Mesothelial cell of epicardium (in vitro differentiated cells): ENCODE measurements around the gene DDX11. TPM values are rescaled to one million over a fixed set of nuclear protein-coding genes. Genes with fewer than 3 reads are reported as not detected.
A peak's percentile ranks its signal among the peaks of the same experiment; 100 is the strongest.
"Not testable (repeated sequence)": the region's sequence is repeated elsewhere in the genome, so short reads cannot be mapped to it uniquely, and the experiment has no call there.

ENCODE experiments used
- DNase-seq, 2 experiments: peaks; one replicate each; pipeline ENCODE4 v3.0.0; 2021; ENCODE audit warnings: low spot score in 2 of 2; ENCODE audit not compliant: unreplicated experiment in 2 of 2
- H3K27ac Mint-ChIP-seq: 2 replicates; pipeline ENCODE4 v1.8.0; 2021; ENCODE audit warnings: mixed read lengths
- H3K27me3 Mint-ChIP-seq: 2 replicates; pipeline ENCODE4 v1.8.0; 2021; ENCODE audit warnings: low read depth, mixed read lengths
- H3K36me3 Mint-ChIP-seq: 2 replicates; pipeline ENCODE4 v1.8.0; 2021; ENCODE audit warnings: mixed read lengths
- H3K4me1 Mint-ChIP-seq: 2 replicates; pipeline ENCODE4 v1.8.0; 2021; ENCODE audit warnings: mixed read lengths
- H3K4me3 Mint-ChIP-seq: 2 replicates; pipeline ENCODE4 v1.8.0; 2021; ENCODE audit warnings: mild to moderate bottlenecking, moderate library complexity, mixed read lengths
- H3K9me3 Mint-ChIP-seq: 2 replicates; pipeline ENCODE4 v1.8.0; 2021; ENCODE audit warnings: mixed read lengths
- CTCF ChIP-seq: fragments of 200-600 bp; sonication (generic); IDR thresholded peaks from one replicate; pipeline ENCODE4 v1.5.0; 2021; ENCODE audit warnings: antibody characterized with exemption; ENCODE audit not compliant: unreplicated experiment
- total RNA-seq: library from RNA; stranded (reverse); gene quantifications from 3 replicates; pipeline ENCODE4 v1.2.1, GENCODE V29; 2021

Gene DDX11
- total RNA-seq, 1 donor from 2014 or later, result 114 TPM

- Mint-ChIP-seq H3K27ac (peak overlapping the region; percentile 76), H3K27me3 (peaks cover 18% of the 10 kb centered on the region), H3K4me1 (peaks cover 17% of the 10 kb centered on the region), H3K4me3 (peak overlapping the region; percentile 75), H3K36me3 (no peaks in the 10 kb centered on the region), H3K9me3 (no peaks in the 10 kb centered on the region)
- peak in 1 of 2 experiments; percentile 82 for DNase-seq
- TF ChIP-seq CTCF, result peak; percentile 50
These were observed 43.7 kb downstream of the DDX11 start for GRCh38 chr12:31117203-31118011.

- no peak for TF ChIP-seq CTCF
- Mint-ChIP-seq H3K27ac (no peak overlapping the region), H3K9me3 (no peaks in the 10 kb centered on the region), H3K36me3 (no peaks in the 10 kb centered on the region), H3K27me3 (peaks cover 18% of the 10 kb centered on the region), H3K4me1 (peaks cover 17% of the 10 kb centered on the region), H3K4me3 (peak overlapping the region; percentile 70)
- DNase-seq, result peak in 1 of 2 experiments; percentile 64
These were observed 44.9 kb downstream of the DDX11 start for GRCh38 chr12:31118347-31119191.

- Mint-ChIP-seq H3K4me3 (peak overlapping the region; percentile 70), H3K36me3 (no peaks in the 10 kb centered on the region), H3K27me3 (peaks cover 18% of the 10 kb centered on the region), H3K9me3 (no peaks in the 10 kb centered on the region), H3K27ac (no peak overlapping the region), H3K4me1 (peaks cover 17% of the 10 kb centered on the region)
- DNase-seq, result no peak
- TF ChIP-seq CTCF, result no peak
These were observed 45.6 kb downstream of the DDX11 start for GRCh38 chr12:31119192-31119802.

- Mint-ChIP-seq H3K36me3 (no peaks in the 10 kb centered on the region), H3K27ac (no peak overlapping the region), H3K4me3 (peak overlapping the region; percentile 34), H3K27me3 (peaks cover 18% of the 10 kb centered on the region), H3K4me1 (peaks cover 17% of the 10 kb centered on the region), H3K9me3 (no peaks in the 10 kb centered on the region)
- no peak for DNase-seq
- no peak for TF ChIP-seq CTCF
These were observed 46.1 kb downstream of the DDX11 start for GRCh38 chr12:31119803-31120211.

- H3K4me3 Mint-ChIP-seq, result peak overlapping the region; percentile 53
These were observed 46.8 kb downstream of the DDX11 start for GRCh38 chr12:31120392-31121008.

GRCh38 chr12:31121022-31121728 is 47.5 kb downstream of the DDX11 start:
- not testable (repeated sequence) for H3K9me3 Mint-ChIP-seq, DNase-seq, H3K27ac Mint-ChIP-seq, H3K4me3 Mint-ChIP-seq, H3K36me3 Mint-ChIP-seq
- peaks cover 18% of the 10 kb centered on the region for H3K27me3 Mint-ChIP-seq
- H3K4me1 Mint-ChIP-seq, result peaks cover 14% of the 10 kb centered on the region

More at GRCh38 chr12:31120392-31121008, 46.8 kb downstream of the DDX11 start:
- peaks cover 18% of the 10 kb centered on the region for H3K27me3 Mint-ChIP-seq
- H3K36me3 Mint-ChIP-seq, result no peaks in the 10 kb centered on the region
- H3K9me3 Mint-ChIP-seq, result no peaks in the 10 kb centered on the region
- TF ChIP-seq CTCF, result no peak
- no peak for DNase-seq
- no peak overlapping the region for H3K27ac Mint-ChIP-seq
- H3K4me1 Mint-ChIP-seq, result peaks cover 17% of the 10 kb centered on the region
